Loucy (cell line): Measurements from ENCODE around the gene ASTN2.

Source experiments
- EZH2phosphoT487 ChIP-seq: fragments of 200-600 bp; IDR thresholded peaks from 2 replicates; pipeline ENCODE4 v1.6.1; 2018; ENCODE audit warnings: antibody characterized with exemption, mild to moderate bottlenecking, moderate library complexity, borderline replicate concordance
- TF ChIP-seq, protein P1 (sequence below): fragments of 200-600 bp; sonication (generic); conservative IDR thresholded peaks from 2 replicates; pipeline ENCODE4 v1.5.1; 2014; ENCODE audit warnings: mild to moderate bottlenecking, antibody characterized with exemption, low read length

DNA sequence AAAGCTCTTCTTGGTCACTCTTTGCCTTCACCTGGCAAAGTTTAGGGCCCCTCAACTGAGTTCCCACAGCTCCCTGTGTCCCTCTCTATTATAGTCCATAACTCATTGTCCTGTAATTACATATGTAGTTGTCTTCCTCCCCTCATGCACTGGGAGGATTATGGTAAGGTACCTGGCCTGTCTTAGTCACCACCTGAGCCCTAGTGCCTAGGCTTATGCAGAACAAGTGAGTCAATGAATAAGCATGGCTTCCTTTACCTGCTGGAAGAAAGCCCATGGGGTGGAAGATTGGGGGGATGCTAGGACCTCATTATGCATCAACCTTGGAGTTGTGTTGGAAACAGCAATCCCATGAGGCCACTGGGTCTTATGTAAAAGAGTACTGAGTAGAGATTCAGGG, 915.4 kb downstream of the ASTN2 start:
- TF ChIP-seq, protein P1, sequence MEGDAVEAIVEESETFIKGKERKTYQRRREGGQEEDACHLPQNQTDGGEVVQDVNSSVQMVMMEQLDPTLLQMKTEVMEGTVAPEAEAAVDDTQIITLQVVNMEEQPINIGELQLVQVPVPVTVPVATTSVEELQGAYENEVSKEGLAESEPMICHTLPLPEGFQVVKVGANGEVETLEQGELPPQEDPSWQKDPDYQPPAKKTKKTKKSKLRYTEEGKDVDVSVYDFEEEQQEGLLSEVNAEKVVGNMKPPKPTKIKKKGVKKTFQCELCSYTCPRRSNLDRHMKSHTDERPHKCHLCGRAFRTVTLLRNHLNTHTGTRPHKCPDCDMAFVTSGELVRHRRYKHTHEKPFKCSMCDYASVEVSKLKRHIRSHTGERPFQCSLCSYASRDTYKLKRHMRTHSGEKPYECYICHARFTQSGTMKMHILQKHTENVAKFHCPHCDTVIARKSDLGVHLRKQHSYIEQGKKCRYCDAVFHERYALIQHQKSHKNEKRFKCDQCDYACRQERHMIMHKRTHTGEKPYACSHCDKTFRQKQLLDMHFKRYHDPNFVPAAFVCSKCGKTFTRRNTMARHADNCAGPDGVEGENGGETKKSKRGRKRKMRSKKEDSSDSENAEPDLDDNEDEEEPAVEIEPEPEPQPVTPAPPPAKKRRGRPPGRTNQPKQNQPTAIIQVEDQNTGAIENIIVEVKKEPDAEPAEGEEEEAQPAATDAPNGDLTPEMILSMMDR, result no peak
- no peak for TF ChIP-seq EZH2phosphoT487
